Measurements from ENCODE around the gene ARID1B.

ARID1B gene

DNA sequence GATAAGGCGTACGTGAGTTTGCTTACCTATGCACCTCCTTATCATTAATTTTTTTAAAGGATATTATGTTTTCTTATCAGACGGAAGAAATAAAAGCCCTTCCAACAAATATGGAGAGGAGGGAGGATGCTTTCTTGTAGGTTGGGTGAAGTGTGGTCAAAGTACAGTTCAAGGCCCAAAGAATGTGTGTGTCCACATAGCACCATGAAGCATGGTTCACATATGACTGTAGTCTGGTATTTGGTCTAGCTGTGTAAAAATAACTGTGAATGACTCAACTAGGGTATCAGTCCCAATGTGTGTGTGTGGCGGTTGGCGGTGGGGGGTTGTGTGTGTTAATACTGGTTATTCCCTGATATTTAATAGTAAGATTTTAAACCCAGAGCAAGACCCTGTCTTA, 333.4 kb downstream of the ARID1B start:
- H3K36me3 ChIP-seq (ENCODE audit: control insufficient read depth, insufficient read depth, low read length) = peaks cover 9% of the 10 kb centered on the region
- H3K4me1 ChIP-seq (ENCODE audit: control insufficient read depth, insufficient read depth, low read length) = peaks cover 21% of the 10 kb centered on the region
- no peak overlapping the region for H3K4me3 ChIP-seq (ENCODE audit: low read length)
- no peaks in the 10 kb centered on the region for H3K27me3 ChIP-seq (ENCODE audit: control insufficient read depth, insufficient read depth, low read length)
- H3K9ac ChIP-seq (ENCODE audit: low read length) = no peak overlapping the region
- no peak overlapping the region for H3K27ac ChIP-seq (ENCODE audit: low read depth, low read length)

GRCh38 chr6:157113389-157113788, 336.2 kb downstream of the ARID1B start:
- H3K27me3 ChIP-seq (ENCODE audit: control insufficient read depth, insufficient read depth, low read length) = no peaks in the 10 kb centered on the region
- H3K9ac ChIP-seq (ENCODE audit: low read length) = no peak overlapping the region
- peaks cover 9% of the 10 kb centered on the region for H3K36me3 ChIP-seq (ENCODE audit: control insufficient read depth, insufficient read depth, low read length)
- H3K4me1 ChIP-seq (ENCODE audit: control insufficient read depth, insufficient read depth, low read length) = peaks cover 13% of the 10 kb centered on the region
- H3K4me3 ChIP-seq (ENCODE audit: low read length) = no peak overlapping the region
- H3K27ac ChIP-seq (ENCODE audit: low read depth, low read length) = no peak overlapping the region

DNA sequence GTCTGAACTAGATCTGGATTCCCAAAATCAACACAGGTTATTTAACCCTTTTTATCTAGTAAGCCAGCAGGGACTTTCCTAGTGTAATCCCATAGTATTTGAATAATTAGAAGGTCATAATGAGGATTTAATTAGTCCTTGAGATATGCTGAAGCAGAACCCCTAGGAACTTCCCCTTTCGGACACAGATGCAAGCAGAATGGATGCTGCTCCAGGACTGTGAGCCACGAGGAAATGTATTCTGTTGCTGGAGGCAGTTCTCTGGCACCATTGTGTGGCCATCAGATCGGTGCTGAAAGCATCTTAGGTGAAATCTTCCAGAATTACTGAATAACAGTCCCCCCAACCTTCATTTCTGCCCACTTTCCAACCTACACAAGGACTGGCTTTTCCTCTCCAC, 339.2 kb downstream of the ARID1B start:
- Histone ChIP-seq H3K9ac (ENCODE audit: low read length) (no peak overlapping the region), H3K36me3 (ENCODE audit: control insufficient read depth, insufficient read depth, low read length) (peaks cover 4% of the 10 kb centered on the region), H3K27me3 (ENCODE audit: control insufficient read depth, insufficient read depth, low read length) (no peaks in the 10 kb centered on the region), H3K4me3 (ENCODE audit: low read length) (no peak overlapping the region), H3K27ac (ENCODE audit: low read depth, low read length) (no peak overlapping the region), H3K4me1 (ENCODE audit: control insufficient read depth, insufficient read depth, low read length) (no peaks in the 10 kb centered on the region)

DNA sequence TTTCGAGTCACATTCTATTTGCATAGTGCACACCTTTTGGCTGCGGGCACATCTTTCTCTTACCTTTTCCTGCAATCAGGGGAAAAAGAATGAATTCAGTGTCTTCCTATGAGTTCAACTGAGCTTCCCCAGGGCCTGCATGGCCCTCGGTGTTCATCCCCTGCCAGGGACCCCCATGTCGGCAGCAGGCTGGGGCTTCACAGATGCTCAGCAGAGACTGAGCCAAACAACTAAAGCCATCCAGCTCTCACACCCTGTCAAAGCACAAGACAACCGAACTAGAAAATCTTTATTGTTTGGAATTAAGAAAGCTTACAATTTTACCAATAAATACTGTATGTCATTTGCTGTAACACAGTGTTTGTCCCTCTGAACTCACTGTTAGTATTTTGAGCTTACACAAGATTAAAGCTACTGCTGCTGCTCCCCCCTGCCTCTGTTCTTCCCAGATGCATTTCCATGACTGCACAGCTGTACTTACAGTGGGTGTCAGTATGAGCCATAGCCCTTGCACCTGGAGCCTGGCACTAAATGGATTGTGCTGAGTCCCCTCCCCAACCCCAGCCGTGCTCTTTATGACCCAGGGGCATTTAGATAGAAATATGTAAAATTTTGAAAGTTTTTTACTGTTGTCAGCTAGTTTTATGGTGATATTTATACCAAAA, 340.4 kb downstream of the ARID1B start:
- Histone ChIP-seq H3K27me3 (ENCODE audit: control insufficient read depth, insufficient read depth, low read length) (no peaks in the 10 kb centered on the region), H3K4me1 (ENCODE audit: control insufficient read depth, insufficient read depth, low read length) (no peaks in the 10 kb centered on the region), H3K9ac (ENCODE audit: low read length) (no peak overlapping the region), H3K4me3 (ENCODE audit: low read length) (no peak overlapping the region), H3K27ac (ENCODE audit: low read depth, low read length) (no peak overlapping the region), H3K36me3 (ENCODE audit: control insufficient read depth, insufficient read depth, low read length) (peaks cover 4% of the 10 kb centered on the region)

DNA sequence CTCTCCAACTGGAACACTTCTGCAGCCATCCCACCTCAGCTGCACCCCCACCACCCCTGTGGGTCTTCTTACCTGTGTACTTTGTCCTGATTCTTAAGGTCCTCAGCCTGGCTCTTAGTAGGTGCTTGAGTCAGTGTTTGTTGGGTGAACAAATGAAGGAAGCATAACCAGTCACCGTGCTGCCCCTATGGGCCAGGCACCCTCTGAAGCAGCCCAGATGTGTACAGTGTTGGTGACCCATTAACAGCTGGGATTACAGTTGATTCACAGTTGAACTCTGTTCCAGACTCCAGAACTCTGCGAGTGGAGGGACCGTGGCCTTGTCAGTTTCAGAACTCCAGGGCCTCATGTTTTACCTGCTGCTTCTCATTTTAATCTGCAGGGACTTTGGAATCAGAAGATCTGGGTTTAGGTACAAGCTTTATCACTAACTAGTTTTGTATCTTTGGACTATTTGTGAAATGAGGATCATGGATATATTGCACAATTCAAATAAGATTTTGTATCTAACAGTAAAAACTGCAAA, 342.4 kb downstream of the ARID1B start:
- no peak overlapping the region for H3K9ac ChIP-seq (ENCODE audit: low read length)
- no peak overlapping the region for H3K27ac ChIP-seq (ENCODE audit: low read depth, low read length)
- H3K27me3 ChIP-seq (ENCODE audit: control insufficient read depth, insufficient read depth, low read length) = no peaks in the 10 kb centered on the region
- H3K36me3 ChIP-seq (ENCODE audit: control insufficient read depth, insufficient read depth, low read length) = peaks cover 4% of the 10 kb centered on the region
- H3K4me3 ChIP-seq (ENCODE audit: low read length) = no peak overlapping the region
- no peaks in the 10 kb centered on the region for H3K4me1 ChIP-seq (ENCODE audit: control insufficient read depth, insufficient read depth, low read length)

DNA sequence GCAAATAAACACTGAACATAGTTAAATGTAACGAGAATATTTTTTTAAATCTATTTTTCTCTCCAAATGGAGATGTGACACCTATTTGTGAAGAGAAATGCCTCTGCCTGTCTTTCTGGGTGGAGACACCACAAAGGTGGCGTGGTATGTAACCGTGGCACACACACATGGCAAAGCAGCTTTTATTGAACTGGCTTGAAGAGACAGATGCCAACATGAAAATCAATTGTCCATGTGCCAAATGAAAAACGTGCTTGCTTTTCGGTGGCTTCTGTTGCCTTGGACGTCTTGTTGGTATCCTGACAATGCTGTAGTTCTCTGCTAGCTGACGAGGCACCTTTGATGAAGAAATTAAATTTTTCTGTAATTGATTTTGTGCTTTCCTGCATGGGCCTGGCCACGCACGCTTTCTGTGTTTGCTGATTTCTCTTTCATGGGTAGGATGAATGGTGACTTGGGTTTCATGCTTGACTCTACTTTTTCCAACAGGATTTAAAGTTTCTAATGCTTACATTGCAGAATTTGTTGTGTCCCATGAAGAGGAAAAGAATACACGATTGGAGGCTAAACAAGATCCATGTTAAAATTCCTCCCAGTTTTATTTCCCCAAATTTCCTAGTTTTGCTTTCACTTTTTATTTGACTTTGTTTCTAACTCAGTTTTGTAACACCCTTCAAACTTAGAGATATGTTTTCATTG, 343.5 kb downstream of the ARID1B start:
- Histone ChIP-seq H3K27me3 (ENCODE audit: control insufficient read depth, insufficient read depth, low read length) (no peaks in the 10 kb centered on the region), H3K4me1 (ENCODE audit: control insufficient read depth, insufficient read depth, low read length) (no peaks in the 10 kb centered on the region), H3K4me3 (ENCODE audit: low read length) (no peak overlapping the region), H3K27ac (ENCODE audit: low read depth, low read length) (no peak overlapping the region), H3K9ac (ENCODE audit: low read length) (no peak overlapping the region), H3K36me3 (ENCODE audit: control insufficient read depth, insufficient read depth, low read length) (no peaks in the 10 kb centered on the region)

DNA sequence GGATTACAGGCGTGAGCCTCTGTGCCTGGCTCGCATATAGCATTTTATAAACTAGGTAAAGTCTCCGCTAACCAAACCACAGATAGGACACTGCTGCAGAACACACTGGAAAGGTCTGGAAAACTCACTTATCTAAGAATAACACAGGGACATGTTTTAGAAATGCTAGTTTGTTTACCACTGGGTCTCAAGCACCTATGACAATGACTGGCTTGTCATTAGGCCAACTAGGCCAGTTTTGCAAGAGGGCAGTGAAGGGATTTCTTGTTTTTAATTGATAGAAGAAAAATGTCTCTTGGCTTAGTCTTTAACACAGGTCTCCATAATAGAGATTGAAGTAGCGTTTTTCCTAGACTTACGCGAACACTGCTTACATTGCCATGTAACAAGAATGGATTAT, 344.7 kb downstream of the ARID1B start:
- Histone ChIP-seq H3K4me1 (ENCODE audit: control insufficient read depth, insufficient read depth, low read length) (no peaks in the 10 kb centered on the region), H3K27ac (ENCODE audit: low read depth, low read length) (no peak overlapping the region), H3K9ac (ENCODE audit: low read length) (no peak overlapping the region), H3K4me3 (ENCODE audit: low read length) (no peak overlapping the region), H3K27me3 (ENCODE audit: control insufficient read depth, insufficient read depth, low read length) (no peaks in the 10 kb centered on the region), H3K36me3 (ENCODE audit: control insufficient read depth, insufficient read depth, low read length) (no peaks in the 10 kb centered on the region)

- no peaks in the 10 kb centered on the region for H3K4me1 ChIP-seq (ENCODE audit: control insufficient read depth, insufficient read depth, low read length)
- no peak overlapping the region for H3K27ac ChIP-seq (ENCODE audit: low read depth, low read length)
- H3K9ac ChIP-seq (ENCODE audit: low read length) = no peak overlapping the region
- H3K27me3 ChIP-seq (ENCODE audit: control insufficient read depth, insufficient read depth, low read length) = no peaks in the 10 kb centered on the region
- H3K4me3 ChIP-seq (ENCODE audit: low read length) = no peak overlapping the region
- no peaks in the 10 kb centered on the region for H3K36me3 ChIP-seq (ENCODE audit: control insufficient read depth, insufficient read depth, low read length)
These were observed 346.1 kb downstream of the ARID1B start for GRCh38 chr6:157123234-157123633.

GRCh38 chr6:157124485-157125254, 347.5 kb downstream of the ARID1B start:
- no peaks in the 10 kb centered on the region for H3K4me1 ChIP-seq (ENCODE audit: control insufficient read depth, insufficient read depth, low read length)
- H3K9ac ChIP-seq (ENCODE audit: low read length) = no peak overlapping the region
- no peaks in the 10 kb centered on the region for H3K27me3 ChIP-seq (ENCODE audit: control insufficient read depth, insufficient read depth, low read length)

DNA sequence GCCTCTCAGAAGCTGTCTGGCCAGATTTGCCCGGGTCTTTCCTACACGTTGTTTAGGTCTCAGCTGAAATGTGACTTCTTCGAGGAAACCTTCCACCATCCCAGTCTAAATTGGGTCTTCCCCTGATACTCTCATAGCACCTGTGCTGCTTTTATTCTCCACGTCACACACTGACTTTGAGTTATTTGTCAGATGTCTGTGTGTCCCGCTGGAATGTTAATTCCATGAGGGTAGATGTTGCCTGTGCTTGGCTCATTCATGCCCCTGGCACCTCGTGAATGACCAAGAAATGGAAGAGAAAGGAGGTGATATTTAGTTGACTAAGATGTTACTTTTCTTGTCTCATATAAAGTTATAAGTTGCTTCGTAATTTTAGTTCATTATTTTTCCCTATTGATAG, 348.4 kb downstream of the ARID1B start:
- no peak overlapping the region for H3K4me3 ChIP-seq (ENCODE audit: low read length)
- no peaks in the 10 kb centered on the region for H3K27me3 ChIP-seq (ENCODE audit: control insufficient read depth, insufficient read depth, low read length)
- H3K36me3 ChIP-seq (ENCODE audit: control insufficient read depth, insufficient read depth, low read length) = no peaks in the 10 kb centered on the region
- no peak overlapping the region for H3K27ac ChIP-seq (ENCODE audit: low read depth, low read length)
- H3K4me1 ChIP-seq (ENCODE audit: control insufficient read depth, insufficient read depth, low read length) = no peaks in the 10 kb centered on the region
- no peak overlapping the region for H3K9ac ChIP-seq (ENCODE audit: low read length)

More at GRCh38 chr6:157124485-157125254, 347.5 kb downstream of the ARID1B start:
- no peak overlapping the region for H3K27ac ChIP-seq (ENCODE audit: low read depth, low read length)
- H3K4me3 ChIP-seq (ENCODE audit: low read length) = no peak overlapping the region
- no peaks in the 10 kb centered on the region for H3K36me3 ChIP-seq (ENCODE audit: control insufficient read depth, insufficient read depth, low read length)

- H3K27ac ChIP-seq (ENCODE audit: low read depth, low read length) = no peak overlapping the region
- no peaks in the 10 kb centered on the region for H3K27me3 ChIP-seq (ENCODE audit: control insufficient read depth, insufficient read depth, low read length)
- no peaks in the 10 kb centered on the region for H3K4me1 ChIP-seq (ENCODE audit: control insufficient read depth, insufficient read depth, low read length)
- no peak overlapping the region for H3K9ac ChIP-seq (ENCODE audit: low read length)
- no peaks in the 10 kb centered on the region for H3K36me3 ChIP-seq (ENCODE audit: control insufficient read depth, insufficient read depth, low read length)
- no peak overlapping the region for H3K4me3 ChIP-seq (ENCODE audit: low read length)
These were observed 349.3 kb downstream of the ARID1B start for GRCh38 chr6:157126183-157127098.

Data from rectal smooth muscle tissue (tissue), 1 donor.